Fibroblast of the aortic adventitia (primary cell): Measurements from ENCODE around the gene NUFIP2. TPM values are rescaled to one million over a fixed set of nuclear protein-coding genes. Genes with fewer than 3 reads are reported as not detected.

Experiments used
- DNase-seq: peaks from one replicate; pipeline ENCODE4 v3.0.0-alpha.2; 2010; ENCODE audit warnings: low read depth
- H3K4me3 ChIP-seq: 2 replicates; pipeline ENCODE4 v1.5.1; 2011; ENCODE audit warnings: low read depth, mild to moderate bottlenecking, control low read depth, low read length, moderate library complexity
- total RNA-seq: library from RNA; depleted of rRNA; stranded (reverse); fragments of >200 nt; gene quantifications from 2 replicates; pipeline ENCODE4 v1.2.3, GENCODE V29; 2012; ENCODE audit warnings: low replicate concordance
- TF ChIP-seq, protein P1 (sequence below): IDR thresholded peaks from 2 replicates; pipeline ENCODE4 v1.5.1; 2011; ENCODE audit warnings: mild to moderate bottlenecking, low read length, control low read depth, inconsistent platforms; ENCODE audit not compliant: insufficient read depth

NUFIP2 gene
- total RNA-seq, 1 donor = 59.7 TPM

DNA sequence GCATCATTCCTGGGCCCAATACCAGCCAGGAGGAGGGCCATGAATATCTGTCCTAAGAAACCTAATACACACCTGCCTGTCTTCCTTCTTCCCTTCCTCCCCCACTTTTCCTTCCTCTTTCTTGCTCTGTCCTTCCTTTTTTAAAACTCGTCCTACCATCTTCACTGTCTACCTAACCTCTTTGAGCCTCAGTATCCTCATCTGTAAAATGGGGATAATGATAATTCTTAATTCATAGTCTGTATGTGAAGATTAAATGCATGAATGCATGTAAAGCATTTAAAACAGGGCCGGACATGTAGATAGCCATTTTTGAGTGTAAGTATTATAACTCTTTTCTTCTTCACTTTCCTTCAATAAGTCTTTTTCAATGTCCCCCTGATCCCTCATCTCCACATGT is 46.7 kb downstream of the NUFIP2 start:
- H3K4me3 ChIP-seq = no peak overlapping the region
- TF ChIP-seq, protein P1, sequence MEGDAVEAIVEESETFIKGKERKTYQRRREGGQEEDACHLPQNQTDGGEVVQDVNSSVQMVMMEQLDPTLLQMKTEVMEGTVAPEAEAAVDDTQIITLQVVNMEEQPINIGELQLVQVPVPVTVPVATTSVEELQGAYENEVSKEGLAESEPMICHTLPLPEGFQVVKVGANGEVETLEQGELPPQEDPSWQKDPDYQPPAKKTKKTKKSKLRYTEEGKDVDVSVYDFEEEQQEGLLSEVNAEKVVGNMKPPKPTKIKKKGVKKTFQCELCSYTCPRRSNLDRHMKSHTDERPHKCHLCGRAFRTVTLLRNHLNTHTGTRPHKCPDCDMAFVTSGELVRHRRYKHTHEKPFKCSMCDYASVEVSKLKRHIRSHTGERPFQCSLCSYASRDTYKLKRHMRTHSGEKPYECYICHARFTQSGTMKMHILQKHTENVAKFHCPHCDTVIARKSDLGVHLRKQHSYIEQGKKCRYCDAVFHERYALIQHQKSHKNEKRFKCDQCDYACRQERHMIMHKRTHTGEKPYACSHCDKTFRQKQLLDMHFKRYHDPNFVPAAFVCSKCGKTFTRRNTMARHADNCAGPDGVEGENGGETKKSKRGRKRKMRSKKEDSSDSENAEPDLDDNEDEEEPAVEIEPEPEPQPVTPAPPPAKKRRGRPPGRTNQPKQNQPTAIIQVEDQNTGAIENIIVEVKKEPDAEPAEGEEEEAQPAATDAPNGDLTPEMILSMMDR = no peak
- no peak for DNase-seq

DNA sequence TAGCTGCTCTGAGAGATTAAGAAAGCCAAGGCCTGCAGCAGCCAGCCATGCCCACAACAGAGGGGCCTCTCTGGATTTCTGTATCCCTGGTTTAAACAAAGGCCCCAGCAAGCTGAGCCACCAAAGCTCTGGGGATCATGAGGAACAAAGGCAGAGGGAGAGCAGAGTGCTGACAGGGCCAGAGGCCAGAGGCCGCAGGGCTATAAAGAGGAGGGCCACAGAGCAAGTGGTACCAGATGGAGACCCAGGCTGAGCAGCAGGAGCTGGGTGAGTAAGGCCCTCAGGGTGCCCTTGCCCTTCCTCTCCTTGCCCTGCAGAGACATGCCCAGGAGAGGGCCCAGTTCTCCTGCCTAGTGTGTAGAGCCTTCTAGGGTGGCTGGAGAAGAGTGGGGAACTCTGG is 47.3 kb downstream of the NUFIP2 start, which contains the start of gene CRYBA1:
TSS of gene CRYBA1 (plus strand) at position 232 of the 400 bp plus-strand sequence. CDS start at position 237, 5 bp downstream.
- DNase-seq = no peak
- no peak within 1 kb of the TSS for H3K4me3 ChIP-seq
- TF ChIP-seq, protein P1 = no peak

DNA sequence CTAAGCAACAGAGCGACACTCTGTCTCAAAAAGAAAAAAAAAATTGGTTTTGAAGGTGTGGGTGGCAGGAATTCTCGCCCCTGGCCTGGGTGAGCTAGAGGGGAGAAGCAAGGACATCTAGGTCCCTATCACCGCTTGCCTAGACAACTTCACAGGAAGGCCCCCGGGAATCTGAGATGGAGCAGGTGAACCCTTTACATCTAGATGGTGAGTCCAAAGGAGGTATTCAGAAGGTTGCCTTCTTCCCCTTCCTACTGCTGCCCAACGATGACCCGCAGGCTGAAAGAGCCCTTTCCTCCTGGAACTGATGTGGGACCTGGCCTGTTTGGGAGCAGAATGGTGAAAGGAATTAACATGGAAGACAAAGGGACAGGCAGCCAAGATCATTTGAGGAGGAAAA is 48.5 kb downstream of the NUFIP2 start:
- TF ChIP-seq, protein P1 = no peak
- DNase-seq = no peak
- H3K4me3 ChIP-seq = no peak overlapping the region

DNA sequence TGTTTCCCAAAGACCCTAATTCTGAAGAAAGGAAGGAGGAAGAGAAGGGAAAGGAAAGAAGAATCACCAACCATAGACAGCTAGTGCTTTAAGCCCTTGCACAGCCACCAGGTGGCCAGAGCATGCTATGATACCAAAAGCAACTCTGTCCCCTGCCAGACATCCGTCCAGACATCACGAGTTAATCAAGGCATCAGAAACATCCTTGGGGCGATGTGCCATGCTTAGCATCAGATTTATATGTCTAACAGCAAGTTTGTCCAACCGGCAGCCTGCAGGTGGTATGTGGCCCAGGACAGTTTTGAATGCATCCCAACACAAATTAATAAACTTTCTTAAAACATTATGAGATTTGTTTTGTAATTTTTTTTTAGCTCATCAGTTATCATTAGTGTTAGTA is 50.2 kb downstream of the NUFIP2 start:
- TF ChIP-seq, protein P1 = peak; percentile 50
- no peak overlapping the region for H3K4me3 ChIP-seq
- no peak for DNase-seq

DNA sequence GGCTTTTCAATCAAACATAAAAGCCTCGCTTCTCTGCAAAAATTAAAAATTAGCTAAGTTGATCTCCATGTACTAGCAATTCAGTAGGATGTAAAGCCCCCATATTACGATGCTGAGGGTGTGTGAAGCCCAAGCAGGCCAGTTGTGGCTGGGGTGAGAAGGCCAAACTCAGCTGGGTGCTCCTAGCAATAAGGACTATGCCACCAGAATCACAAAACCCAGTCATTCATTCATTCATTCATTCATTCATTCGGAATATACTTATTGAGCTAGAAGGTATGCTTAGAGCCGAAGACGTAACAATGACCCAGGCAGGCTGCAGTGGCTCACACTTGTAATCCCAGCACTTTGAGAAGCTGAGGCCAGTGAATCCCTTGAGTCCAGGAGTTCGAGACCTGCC is 51.2 kb downstream of the NUFIP2 start:
- DNase-seq = no peak
- TF ChIP-seq, protein P1 = no peak
- no peak overlapping the region for H3K4me3 ChIP-seq

DNA sequence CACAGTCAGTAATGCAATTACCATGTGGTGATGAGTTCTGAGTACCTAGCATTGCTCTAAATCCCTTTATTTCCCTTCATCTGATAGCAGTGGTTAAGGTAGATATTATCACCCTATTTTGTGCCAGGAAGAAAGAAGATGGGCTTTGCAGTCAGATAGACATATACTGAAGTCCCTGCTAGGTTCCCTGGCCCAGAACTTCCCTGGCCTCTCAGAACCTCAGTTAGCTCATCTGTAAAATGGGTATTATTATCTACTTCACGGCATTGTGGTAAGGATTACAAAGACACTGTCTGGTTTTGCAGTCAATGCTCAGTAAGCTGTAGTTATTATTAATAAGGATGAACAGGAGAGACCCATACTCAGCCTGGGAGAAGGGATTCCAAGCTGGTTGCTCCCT is 51.9 kb downstream of the NUFIP2 start:
- TF ChIP-seq, protein P1 = no peak
- no peak overlapping the region for H3K4me3 ChIP-seq
- no peak for DNase-seq
